ENCODE results near the gene KCNK18.
A peak's percentile ranks its signal among the peaks of the same experiment; 100 is the strongest.
"Not testable (repeated sequence)": the region's sequence is repeated elsewhere in the genome, so short reads cannot be mapped to it uniquely, and the experiment has no call there.

The KCNK18 gene

GRCh38 chr10:117167789-117168674 is 29.3 kb upstream of the KCNK18 start:
- peak; percentile 61 for DNase-seq
- in situ Hi-C loops (cut with MboI; ENCODE audit: low pct_unique_long_range_greater_than_20kb, low sequenced_read_pairs), result loop anchor here (25.0 kb wide), 1 partner anchor 356 kb away; no protein-coding TSS in a partner anchor

DNA sequence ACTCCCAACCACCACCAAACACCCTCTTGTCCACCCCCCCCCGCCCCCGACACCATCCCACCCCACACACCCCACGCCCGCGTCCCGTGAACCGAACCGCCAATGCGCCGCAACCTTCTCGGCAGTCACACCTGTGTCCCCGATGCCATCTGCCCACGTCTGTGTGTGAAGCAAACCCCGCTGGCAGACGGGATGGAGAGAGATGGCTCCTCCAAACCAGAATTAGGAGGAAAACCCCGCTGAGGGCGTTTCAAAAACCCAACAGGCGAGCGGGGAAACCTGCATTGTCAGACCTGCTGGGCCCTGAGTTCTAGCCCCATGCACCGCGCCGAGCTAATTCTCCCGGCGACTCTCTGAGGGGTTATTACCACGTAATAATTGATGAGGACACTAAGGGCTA is 28.6 kb upstream of the KCNK18 start:
- in situ Hi-C loops (cut with MboI; ENCODE audit: low pct_unique_long_range_greater_than_20kb, low sequenced_read_pairs), result loop anchor here (25.0 kb wide), 1 partner anchor 356 kb away; no protein-coding TSS in a partner anchor
- DNase-seq, result no peak

- DNase-seq, result no peak
- in situ Hi-C loops (cut with MboI; ENCODE audit: low pct_unique_long_range_greater_than_20kb, low sequenced_read_pairs), result loop anchor here (25.0 kb wide), 1 partner anchor 357 kb away; no protein-coding TSS in a partner anchor
These were observed 27.8 kb upstream of the KCNK18 start for GRCh38 chr10:117169480-117169879.

DNA sequence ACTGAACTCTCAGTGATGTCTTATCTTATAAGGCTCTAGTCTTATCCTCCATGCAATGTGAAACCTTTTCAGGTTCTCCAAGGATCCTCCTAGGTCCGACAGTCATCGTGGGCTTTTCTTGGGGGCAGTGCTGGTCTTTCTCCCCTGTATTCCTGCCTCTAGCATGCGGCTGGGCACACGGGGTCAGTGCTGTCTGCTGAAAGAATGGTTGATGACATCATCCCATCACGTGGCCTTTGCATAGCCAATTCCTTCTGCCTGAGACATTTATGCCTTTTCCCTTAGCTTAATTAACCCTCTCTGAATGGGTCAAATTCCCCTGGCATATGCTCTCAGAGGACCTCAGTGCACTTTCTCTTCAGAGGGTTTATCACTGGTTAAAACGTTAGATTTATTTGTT is 27.0 kb upstream of the KCNK18 start:
- DNase-seq, result no peak
- in situ Hi-C loops (cut with MboI; ENCODE audit: low pct_unique_long_range_greater_than_20kb, low sequenced_read_pairs), result loop anchor here (25.0 kb wide), 1 partner anchor 358 kb away; no protein-coding TSS in a partner anchor

DNA sequence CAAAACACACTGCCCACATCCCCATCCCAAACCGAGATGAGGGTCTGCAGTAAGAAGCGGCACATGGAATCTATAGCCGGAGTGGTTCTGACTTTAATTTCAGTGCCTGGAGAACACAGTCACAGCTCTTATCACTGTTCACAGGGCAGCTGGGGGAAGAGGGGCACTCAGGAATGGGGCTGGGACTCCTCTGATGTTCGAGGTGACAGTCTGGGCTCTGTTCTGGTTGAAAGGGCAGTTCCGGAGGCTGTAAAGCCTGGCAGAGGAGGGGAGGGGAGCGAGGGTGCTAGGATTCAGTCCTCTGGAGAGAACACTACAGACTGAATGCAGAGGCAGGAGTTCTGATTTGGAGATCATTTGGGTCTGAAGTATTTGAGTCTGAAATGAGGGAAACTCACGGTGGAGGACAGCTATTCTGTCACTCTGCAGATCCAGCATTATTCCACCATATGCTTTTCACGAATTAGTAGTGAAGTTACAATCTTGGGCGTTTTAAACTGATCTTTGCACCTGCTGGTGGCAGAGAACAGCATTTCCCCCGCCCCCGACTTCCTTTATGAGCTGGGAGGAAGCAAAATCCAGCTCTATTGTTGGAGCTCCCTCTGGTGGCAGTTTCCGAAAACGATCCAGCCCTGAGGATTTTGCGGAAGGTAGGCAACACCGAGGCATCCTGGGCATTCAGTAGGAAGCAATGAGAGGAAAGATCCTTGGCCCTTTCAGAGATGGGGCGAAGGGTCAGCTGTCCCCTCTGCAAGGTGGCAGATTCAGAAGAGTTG is 22.7 kb upstream of the KCNK18 start:
- peak; percentile 96 for DNase-seq
- in situ Hi-C loops (cut with MboI; ENCODE audit: low pct_unique_long_range_greater_than_20kb, low sequenced_read_pairs), result loop anchor here (25.0 kb wide), 1 partner anchor 362 kb away; no protein-coding TSS in a partner anchor

GRCh38 chr10:117175215-117175900 is 21.9 kb upstream of the KCNK18 start:
- DNase-seq, result no peak
- in situ Hi-C loops (cut with MboI; ENCODE audit: low pct_unique_long_range_greater_than_20kb, low sequenced_read_pairs), result no loop called here

- in situ Hi-C loops (cut with MboI; ENCODE audit: low pct_unique_long_range_greater_than_20kb, low sequenced_read_pairs), result no loop called here
- peak; percentile 83 for DNase-seq
These were observed 21.3 kb upstream of the KCNK18 start for GRCh38 chr10:117175901-117176534.

DNA sequence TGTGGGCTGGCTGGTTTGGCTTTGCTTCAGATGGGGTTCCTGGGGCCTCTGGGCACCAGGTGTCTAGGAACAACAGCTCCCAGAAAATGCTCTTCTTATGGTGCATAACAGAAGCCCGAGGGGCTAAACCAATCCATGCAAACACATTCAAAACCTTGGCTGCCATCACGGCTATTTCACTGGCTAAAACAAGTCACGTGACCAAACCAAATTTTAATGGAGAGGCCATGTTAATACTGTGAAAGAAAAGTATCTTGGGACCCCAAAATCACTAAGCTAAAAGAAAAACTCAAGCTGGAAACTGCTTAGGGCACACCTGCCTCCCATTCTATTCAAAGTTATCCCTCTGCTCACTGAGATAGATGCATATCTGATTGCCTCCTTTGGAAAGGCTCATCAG is 19.1 kb upstream of the KCNK18 start:
- DNase-seq, result no peak
- in situ Hi-C loops (cut with MboI; ENCODE audit: low pct_unique_long_range_greater_than_20kb, low sequenced_read_pairs), result no loop called here

GRCh38 chr10:117184296-117184695 is 13.0 kb upstream of the KCNK18 start:
- no peak for DNase-seq
- in situ Hi-C loops (cut with MboI; ENCODE audit: low pct_unique_long_range_greater_than_20kb, low sequenced_read_pairs), result no loop called here

- no peak for DNase-seq
- in situ Hi-C loops (cut with MboI; ENCODE audit: low pct_unique_long_range_greater_than_20kb, low sequenced_read_pairs), result no loop called here
These were observed 12.5 kb upstream of the KCNK18 start for GRCh38 chr10:117184821-117185220.

DNA sequence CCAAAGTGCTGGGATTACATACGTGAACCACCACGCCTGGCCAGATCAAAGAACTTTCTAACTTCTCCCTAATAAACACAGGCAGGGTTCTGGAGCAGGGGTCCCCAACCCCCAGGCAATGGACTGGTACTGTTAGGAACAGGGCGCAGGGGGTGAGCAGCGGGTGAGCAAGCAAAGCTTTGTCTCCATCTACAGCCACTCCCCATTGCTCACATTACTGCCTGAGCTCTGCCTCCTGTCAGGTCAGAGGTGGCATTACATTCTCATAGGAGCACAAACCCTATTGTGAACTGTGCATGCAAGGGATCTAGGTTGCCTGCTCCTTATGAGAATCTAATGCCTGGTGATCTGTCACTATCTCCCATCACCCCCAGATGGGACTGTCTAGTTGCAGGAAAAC is 11.5 kb upstream of the KCNK18 start:
- DNase-seq; in situ Hi-C loops (cut with MboI; ENCODE audit: low pct_unique_long_range_greater_than_20kb, low sequenced_read_pairs): not testable (repeated sequence)

GRCh38 chr10:117186832-117187615 is 10.3 kb upstream of the KCNK18 start:
- DNase-seq, result peak; percentile 25

GRCh38 chr10:117188371-117188770 is 8.9 kb upstream of the KCNK18 start:
- no peak for DNase-seq
- in situ Hi-C loops (cut with MboI; ENCODE audit: low pct_unique_long_range_greater_than_20kb, low sequenced_read_pairs), result no loop called here

More at GRCh38 chr10:117186832-117187615, 10.3 kb upstream of the KCNK18 start:
- in situ Hi-C loops (cut with MboI; ENCODE audit: low pct_unique_long_range_greater_than_20kb, low sequenced_read_pairs), result no loop called here

GRCh38 chr10:117189557-117189956 is 7.7 kb upstream of the KCNK18 start:
- DNase-seq, result no peak
- in situ Hi-C loops (cut with MboI; ENCODE audit: low pct_unique_long_range_greater_than_20kb, low sequenced_read_pairs), result no loop called here

- no peak for DNase-seq
- in situ Hi-C loops (cut with MboI; ENCODE audit: low pct_unique_long_range_greater_than_20kb, low sequenced_read_pairs), result no loop called here
These were observed 799 bp downstream of the KCNK18 start for GRCh38 chr10:117198088-117198487.

GRCh38 chr10:117201826-117202225 is 4.5 kb downstream of the KCNK18 start:
- in situ Hi-C loops (cut with MboI; ENCODE audit: low pct_unique_long_range_greater_than_20kb, low sequenced_read_pairs), result no loop called here
- no peak for DNase-seq

GRCh38 chr10:117204316-117204715 is 7.0 kb downstream of the KCNK18 start:
- no peak for DNase-seq
- in situ Hi-C loops (cut with MboI; ENCODE audit: low pct_unique_long_range_greater_than_20kb, low sequenced_read_pairs), result no loop called here

GRCh38 chr10:117212176-117212575 is 14.9 kb downstream of the KCNK18 start:
- in situ Hi-C loops (cut with MboI; ENCODE audit: low pct_unique_long_range_greater_than_20kb, low sequenced_read_pairs), result no loop called here
- DNase-seq, result no peak

All from KBM-7 (cell line).